ENCODE results near the gene LRRC2.
"Not testable (repeated sequence)": the region's sequence is repeated elsewhere in the genome, so short reads cannot be mapped to it uniquely, and the experiment has no call there.

LRRC2 gene

GRCh38 chr3:46522201-46522600, 43.9 kb downstream of the LRRC2 start:
- not testable (repeated sequence) for DNase-seq

GRCh38 chr3:46521096-46521495, 45.0 kb downstream of the LRRC2 start:
- no peak for DNase-seq

GRCh38 chr3:46520531-46520930, 45.6 kb downstream of the LRRC2 start:
- no peak for DNase-seq

DNA sequence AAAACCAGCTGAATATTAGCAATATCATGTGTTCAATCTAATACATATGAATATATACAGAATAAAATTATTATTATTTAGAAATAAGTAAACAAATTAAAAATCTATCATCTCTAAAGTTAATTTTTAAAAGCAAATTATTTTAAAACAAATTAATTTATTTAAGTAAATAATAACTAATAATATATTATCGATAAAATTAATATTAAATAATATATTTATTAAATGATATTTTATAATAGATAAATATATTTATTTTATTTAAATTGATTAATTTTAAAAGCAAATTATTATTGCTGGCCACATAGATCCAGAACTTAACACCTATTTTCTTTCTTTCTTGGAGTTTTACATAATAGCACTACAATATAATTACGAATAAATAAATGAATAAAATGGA, 46.1 kb downstream of the LRRC2 start:
- no peak for DNase-seq

- DNase-seq: no peak
Observed at GRCh38 chr3:46517784-46518181, 48.3 kb downstream of the LRRC2 start.

- no peak for DNase-seq
Observed at GRCh38 chr3:46517016-46517783, 48.9 kb downstream of the LRRC2 start.

DNA sequence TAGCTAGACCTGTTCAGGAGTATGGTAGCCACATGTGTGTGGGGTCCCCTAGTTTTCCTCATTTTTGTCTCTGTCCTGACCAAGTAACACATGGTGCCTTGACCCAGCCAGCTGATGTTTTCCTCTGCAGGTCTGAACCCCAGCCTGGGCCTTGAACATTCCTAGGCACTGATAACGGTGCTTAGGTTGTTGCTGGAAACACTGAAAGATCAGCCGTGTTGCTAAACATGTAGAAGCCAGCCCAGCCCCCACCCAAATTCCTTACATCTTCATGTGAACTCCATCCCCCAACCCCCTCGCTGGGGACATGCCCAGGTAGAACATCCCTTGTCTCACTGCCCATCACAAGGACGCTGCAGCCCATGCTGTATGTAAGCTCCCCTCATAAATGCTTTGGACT, 49.6 kb downstream of the LRRC2 start:
- DNase-seq: no peak

GRCh38 chr3:46512191-46512749, 53.8 kb downstream of the LRRC2 start:
- no peak for DNase-seq

DNA sequence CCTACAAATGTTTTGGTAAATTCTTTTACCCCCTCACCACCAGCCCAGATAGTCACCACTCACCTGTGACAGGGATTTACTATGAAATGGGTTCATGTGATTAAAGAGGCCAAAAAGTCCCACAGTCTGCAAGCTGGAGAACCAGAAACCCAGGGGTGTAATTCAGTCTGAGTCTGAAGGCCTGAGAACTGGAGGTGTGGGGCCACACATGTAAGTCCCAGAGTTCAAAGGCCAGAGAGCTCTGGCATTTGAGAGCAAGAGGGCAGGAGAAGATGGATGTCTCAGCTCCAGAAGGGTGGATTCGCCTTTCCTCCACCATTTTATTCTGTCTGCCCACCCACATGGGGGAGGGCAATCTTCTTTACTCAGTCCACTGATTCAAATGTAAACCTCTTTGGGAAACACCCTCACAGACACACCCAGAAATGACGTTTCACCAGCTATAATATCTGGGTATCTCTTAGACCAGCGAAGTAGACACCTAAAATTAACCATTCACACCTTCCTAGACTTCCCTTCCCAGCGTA, 56.4 kb downstream of the LRRC2 start:
- DNase-seq: no peak

DNA sequence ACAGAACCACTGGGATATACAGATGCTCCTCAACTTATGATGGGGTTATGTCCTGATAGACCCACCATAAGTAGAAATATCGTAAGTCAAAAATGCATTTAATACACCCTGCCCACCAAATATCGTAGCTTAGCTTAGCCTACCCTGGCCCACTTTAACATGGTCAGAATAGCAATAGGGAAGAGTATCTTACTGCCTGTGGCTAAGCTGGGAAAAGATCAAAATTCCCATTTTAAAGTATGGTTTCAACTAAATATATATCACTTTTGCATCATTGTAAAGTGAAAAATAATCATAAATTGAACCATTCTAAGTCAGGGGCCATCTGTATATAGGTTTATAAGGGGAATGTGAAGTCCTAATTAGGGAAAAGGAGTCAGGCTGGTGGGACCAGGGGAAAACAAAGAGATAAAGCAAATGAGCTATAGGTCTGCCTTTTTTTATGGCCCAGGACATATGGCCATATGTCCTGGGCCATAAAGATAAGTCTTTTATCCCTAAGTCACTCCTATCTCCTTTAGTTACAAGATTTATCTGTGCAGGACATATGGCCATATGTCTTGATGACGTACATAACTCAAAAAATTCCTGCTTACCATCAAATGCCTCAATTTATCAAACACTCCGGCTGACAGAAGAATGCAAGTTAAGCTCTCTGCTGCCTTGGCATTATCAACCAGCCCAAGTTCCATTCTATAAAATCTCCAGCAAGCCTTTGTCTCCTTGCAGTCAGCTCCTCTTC, 57.1 kb downstream of the LRRC2 start:
- no peak for DNase-seq

DNA sequence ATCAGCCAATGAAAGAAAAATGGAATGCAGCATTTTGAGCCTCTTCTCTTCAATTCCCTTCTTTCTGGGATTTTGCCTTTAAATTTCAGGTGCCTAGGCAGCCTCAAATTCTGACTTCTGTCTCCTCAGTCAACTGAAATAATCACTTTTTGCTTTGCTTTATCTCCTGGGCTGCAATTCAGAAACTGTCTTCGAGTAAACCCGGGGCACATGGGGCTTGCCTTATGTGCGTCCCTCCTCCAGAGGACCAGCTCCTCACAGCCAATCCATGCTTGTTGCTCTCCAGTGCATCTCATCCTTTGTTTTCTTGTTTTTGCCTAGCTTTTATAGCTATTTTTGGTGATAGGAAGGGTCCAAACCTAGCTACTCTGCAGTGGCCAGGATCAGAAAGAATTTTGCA, 59.6 kb downstream of the LRRC2 start:
- DNase-seq: no peak

DNA sequence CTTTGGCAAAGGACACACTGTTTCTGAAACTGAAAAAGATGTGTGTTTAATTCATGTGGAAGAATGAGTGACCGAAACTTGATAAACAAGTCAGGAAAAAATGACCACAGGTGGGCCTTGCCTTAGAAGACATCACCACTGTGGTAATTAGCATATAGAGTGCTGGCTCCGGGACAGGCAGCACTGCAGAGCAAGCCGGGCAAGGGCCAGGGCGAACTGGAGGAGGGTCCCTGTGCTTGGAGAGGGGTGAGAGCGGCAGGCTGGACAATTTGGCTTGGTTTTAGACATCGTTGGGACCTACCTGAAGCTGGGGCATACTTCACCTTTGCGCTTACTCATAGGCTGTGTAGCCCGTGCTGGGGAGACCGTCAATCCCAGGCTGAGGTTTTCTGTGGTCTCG, 60.1 kb downstream of the LRRC2 start:
- DNase-seq: no peak

- no peak for DNase-seq
Observed at GRCh38 chr3:46504789-46505188, 61.3 kb downstream of the LRRC2 start.

DNA sequence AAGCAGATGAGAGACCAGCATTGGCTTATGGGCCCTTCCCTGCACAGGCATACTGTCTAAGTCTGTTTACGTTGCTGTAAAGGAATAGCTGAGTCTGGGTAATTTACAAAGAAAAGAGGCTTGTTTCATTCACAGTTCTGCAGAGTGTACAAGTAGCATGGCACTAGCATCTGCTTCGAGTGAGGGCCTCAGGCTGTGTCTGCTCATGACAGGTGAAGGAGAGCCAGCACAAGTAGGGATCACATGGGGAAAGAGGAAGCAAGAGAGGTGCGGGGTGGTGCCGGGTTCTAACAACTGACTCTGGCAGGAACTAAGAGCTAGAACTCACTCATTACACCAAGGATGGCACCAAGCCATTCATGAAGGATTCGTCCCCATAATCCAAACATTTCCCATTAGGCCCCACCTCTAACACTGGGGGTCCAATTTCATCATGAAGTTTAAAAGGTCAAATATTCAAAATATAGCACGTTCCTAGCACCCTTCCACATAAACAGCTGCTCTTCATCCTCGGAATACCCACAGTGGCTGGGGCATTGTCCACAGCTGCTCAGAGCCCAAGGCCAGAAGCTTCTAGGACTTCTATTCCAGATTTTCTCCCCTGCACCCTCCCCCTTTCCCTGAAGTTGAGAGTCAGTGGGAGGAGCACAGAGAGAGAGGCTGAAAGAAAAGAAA, 62.8 kb downstream of the LRRC2 start:
- no peak for DNase-seq

GRCh38 chr3:46501702-46502101, 64.4 kb downstream of the LRRC2 start:
- no peak for DNase-seq

DNA sequence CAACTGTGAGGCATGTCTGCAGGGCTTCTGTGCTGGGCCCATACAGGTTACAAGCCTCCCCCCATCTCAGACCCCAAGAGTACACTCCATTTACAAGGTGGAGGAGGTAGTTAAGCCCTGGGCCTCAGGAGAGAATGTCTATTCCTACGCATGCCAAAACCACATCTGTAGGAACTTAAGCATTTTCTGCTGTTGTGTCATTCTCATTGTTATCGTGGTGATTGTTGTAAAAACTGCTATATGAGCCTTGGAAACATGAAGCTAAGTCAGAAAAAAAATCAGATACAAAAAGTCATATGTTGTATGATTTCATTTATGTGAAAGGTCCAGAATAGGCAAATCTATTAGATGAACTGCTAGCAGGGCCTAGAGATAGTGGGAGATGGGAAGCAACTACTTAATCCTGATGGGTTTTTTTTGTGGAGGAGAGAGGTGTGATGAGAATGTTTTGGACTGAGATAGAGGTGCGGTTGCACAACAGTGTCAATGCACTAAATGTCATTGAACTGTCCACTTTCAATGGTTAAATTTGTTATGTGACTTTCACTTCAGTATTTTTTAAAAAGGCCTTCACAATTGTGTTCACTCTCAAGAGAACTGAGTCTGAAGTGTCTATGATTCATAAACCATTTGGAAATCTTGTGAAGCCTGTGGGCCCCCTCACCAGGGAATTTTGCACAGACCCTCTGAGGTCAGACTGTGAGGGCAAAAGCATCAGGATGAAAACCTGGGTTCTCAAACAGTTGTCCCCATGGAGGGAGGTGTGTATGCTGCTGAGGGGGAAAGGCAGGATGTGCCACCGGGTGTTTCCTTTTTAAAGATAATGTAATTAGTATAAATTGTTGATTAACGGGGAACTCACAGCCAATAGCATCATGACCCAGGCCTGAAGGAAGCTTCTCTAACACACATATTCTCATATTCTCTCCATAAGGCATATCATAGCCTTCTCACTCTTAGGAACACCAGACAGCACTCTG, 65.2 kb downstream of the LRRC2 start:
- no peak for DNase-seq

DNA sequence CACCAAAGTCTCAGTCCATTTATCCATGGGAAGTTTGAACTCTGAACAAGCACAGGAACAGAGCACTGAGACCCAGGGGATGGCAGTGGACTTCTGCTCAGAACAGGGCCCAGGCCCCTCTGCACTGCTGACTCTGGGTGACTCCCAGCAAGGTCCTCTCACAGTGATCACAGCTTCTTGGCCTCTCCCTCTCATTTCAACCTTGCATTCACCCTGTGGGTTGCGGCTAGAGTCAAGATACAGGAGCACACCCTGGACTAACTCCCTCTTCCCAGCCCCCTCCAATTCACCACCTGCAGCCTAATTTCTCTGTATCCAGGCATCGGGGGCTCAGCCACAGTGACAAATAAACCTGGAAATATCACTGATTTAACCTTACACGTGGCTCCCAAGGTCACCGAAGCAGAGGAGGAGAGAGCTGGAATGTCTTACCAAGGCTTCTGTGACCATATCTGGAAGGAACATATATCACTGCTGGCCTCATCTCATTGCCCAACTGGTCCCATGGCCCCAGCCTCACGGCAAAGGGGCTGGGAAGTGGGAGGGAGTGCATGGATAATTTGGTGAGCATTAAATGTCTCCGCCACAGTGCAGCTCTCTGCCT, 67.1 kb downstream of the LRRC2 start:
- DNase-seq: no peak

DNA sequence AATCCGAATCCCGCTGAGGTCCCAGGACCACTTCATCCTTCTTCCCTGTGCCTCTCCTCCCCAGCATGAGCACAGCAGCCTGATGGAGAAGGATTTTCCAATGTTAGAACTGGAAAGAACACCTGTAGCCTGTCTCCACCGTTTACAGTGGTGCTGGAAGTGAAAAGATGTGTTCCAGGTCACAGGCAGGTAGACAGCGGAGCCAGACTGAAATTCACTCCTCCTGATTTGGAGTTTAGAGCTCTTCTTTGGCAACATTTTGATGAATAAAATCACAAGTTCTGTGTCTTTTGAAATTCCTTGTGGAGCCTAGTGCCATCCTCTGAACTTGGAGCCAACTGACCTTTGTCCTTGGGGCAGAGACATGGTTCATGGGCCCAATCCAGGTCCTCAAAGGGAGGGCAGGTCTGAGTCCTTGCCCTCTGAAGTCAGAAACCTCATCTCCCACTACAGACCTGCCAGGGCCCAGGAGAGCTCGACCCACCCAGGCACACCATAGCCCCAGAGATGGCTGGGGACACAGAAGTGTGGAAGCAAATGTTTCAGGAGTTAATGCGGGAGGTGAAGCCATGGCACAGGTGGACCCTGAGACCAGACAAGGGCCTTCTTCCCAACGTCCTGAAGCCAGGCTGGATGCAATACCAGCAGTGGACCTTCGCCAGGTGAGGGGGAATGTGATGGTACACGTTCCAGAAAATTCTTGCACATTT, 68.4 kb downstream of the LRRC2 start, which contains the start of gene RTP3:
Gene RTP3, plus strand, starts transcription at position 421 of the 710 bp plus-strand sequence. Its CDS starts 87 bp downstream, at position 508.
- no peak for DNase-seq

DNA sequence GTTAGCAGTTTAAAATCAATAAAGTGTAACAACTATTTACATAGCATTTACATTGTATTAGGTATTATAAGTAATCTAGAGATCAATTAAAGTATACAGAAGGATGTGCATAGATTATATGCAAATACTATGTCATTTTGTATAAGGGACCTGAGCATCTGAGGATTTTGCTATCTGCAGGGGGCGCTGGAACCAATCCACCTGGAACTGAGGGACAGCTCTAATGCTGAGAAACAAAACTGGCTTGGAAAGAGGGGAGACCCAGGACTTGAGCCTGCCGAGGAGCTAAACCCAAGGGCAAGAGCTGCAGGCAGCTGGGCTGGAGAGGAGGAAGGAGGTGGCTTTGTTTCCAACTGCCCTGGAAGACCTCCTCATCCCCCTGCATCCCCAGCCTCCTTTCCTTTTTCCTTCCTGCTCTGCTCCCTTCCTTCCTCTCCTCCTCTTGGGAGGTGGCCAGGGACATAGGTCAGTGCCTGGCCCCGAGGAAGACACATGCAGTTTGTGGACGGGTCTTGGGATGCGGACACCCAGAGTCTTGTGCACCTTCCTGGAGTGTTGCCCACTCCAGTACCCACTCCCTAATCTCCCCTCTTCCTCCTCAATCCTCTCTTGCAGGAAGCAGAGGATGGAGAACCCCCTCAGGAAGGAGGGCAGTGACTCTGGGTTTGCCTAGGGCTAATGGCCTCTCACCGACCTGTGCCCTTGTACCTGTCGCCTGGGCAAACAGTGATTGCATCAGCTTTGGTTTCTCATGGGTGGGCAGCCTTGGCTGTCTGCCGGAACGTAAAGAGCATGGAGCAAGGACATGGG, 69.2 kb downstream of the LRRC2 start:
- no peak for DNase-seq

- no peak for DNase-seq
Observed at GRCh38 chr3:46495901-46496456, 70.1 kb downstream of the LRRC2 start.

All from SIG-M5 (cell line).